Stimulated activated CD8-positive, alpha-beta memory T cell treated with anti-CD3 and anti-CD28 coated beads, Interleukin-4, amount 100 ng/mL, for 1 hour (primary cell): ENCODE measurements around the gene TNIP2.
A peak's percentile ranks its signal among the peaks of the same experiment; 100 is the strongest.

Experiments used
- DNase-seq, 2 donors: peaks; one replicate each; pipeline ENCODE4 v3.0.0-alpha.2; 2020; ENCODE audit warnings: low read depth in 2 of 2, low spot score in 1 of 2

Gene TNIP2, protein sequence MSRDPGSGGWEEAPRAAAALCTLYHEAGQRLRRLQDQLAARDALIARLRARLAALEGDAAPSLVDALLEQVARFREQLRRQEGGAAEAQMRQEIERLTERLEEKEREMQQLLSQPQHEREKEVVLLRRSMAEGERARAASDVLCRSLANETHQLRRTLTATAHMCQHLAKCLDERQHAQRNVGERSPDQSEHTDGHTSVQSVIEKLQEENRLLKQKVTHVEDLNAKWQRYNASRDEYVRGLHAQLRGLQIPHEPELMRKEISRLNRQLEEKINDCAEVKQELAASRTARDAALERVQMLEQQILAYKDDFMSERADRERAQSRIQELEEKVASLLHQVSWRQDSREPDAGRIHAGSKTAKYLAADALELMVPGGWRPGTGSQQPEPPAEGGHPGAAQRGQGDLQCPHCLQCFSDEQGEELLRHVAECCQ

DNA sequence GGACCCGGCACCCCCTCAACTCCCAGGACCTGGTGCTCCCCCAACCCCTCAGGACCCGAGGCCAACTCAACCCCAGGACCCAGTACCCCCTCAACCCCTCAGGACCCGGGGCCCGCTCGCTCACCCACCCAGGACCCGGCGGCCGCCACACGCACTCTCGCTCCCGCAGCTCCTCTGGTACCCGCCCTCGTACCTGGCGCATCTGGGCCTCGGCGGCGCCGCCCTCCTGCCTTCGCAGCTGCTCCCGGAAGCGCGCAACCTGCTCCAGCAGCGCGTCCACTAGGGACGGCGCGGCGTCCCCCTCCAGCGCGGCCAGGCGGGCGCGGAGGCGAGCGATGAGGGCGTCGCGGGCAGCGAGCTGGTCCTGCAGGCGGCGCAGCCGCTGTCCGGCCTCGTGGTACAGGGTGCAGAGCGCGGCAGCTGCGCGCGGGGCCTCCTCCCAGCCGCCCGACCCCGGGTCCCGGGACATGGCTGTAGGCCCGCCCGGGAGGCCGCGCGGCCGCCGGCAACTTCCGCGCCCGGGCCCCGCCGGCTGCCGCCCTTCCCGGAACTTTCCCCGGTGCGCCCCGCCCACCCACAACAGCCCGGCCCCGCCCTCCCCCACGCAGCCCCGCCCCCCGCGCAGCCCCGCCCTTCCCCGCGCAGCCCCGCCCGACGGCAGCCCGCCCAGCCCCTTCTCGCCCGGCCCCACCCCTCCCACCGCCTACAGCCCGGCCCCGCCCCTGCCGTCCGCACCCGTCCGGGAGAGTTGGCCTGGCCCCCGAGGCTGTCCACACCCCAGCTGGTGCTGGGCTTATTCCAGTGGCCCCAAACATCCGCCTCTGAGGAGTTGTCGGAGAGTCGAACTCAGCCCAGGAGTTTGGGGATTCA, at the start of gene TNIP2:
TSS of gene TNIP2 (minus strand) at position 516 of the 870 bp plus-strand sequence. CDS start at position 469, 47 bp downstream.
- peak; percentile 64 for DNase-seq

DNA sequence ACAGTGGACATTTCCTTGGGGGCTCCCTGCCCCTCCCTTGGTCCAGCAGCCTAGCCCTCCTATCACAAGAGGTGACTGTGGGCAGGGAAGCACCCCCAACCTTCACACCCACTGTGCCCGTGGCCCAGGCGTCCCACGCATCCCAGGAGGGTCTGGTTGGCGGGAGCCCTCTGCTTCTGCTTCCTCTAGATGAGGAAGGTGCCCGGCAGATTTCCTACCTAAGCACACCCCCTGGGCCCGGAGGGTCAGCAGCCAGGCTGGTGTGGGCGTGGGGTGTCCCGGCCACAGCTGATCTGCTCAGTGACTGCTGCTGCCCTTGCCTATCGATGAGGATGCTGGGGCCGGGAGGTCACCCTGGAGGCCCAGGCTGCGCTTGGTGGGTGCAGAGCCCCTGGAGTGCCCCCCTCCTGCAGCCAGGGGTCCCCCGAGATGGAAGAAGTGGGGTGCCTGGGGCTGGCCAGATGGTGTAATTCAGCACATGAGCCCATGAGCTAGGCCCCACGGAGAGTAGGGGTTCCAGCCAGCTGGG, 48.9 kb upstream of the TNIP2 start:
- no peak for DNase-seq

DNA sequence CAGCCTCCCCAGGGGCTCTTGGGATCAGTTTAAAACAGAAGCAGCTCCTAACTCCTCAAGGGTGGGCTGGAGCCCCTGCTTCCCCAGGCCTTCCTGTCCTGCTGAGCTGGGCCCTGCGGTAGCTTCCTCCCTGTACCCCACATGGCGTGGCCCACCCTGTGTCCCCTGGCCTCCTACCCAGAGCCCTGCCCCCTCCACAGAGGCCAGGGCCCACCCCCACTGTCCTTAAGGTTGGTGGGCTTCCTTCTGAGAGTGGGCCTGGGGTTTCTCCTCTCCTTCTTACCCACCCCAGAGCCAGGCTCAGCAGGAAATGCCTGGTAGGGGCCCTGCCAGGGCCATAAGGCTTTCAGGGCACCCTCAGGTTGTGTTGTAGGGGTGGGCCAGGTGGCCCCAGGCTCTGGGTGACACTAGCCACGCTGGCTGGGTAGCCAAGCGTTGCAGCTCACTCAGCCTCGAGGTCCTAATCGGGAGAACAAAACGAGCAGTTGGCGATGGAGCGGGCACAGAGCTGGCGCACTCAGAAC, 48.4 kb upstream of the TNIP2 start:
- no peak for DNase-seq

DNA sequence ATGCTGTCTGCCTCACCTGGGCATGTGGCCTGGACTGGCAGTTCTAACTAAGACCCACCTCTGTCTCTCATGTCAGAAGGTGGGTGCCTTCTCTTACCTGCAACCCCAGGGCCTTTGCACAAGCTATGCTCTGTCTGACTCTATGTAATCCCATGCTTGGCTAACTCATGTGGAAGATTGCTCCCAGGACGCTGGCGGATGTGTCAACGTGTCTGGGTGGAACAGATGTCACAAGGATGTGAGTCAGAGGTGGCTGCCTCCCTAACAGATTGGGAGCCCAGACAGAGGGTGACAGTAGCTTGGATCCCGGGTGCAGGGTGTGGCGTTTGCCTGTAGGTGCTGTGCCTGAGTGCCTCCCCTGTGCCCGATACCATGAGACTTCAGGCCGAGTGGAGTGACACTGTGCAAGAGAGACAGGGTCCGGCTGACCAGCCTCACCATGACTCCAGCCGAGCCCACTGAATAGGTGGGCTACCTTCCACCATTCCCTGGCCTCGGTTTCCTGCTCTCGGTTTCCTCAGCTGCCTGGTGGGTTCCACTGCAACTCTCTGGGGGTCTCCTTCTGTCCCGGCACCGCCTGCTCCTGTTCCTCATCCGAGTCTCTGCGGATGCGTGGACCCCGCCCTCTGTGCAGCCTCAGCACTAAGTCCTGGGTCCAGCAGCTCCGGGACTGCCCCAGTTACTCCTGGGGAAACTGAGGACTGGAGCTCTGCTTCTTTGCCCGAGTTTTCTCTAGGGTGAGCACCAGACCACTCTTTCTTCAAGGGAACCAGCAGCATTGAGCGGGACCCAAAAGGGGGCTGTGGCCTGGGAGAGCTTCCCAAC, 47.7 kb upstream of the TNIP2 start:
- DNase-seq = no peak

DNA sequence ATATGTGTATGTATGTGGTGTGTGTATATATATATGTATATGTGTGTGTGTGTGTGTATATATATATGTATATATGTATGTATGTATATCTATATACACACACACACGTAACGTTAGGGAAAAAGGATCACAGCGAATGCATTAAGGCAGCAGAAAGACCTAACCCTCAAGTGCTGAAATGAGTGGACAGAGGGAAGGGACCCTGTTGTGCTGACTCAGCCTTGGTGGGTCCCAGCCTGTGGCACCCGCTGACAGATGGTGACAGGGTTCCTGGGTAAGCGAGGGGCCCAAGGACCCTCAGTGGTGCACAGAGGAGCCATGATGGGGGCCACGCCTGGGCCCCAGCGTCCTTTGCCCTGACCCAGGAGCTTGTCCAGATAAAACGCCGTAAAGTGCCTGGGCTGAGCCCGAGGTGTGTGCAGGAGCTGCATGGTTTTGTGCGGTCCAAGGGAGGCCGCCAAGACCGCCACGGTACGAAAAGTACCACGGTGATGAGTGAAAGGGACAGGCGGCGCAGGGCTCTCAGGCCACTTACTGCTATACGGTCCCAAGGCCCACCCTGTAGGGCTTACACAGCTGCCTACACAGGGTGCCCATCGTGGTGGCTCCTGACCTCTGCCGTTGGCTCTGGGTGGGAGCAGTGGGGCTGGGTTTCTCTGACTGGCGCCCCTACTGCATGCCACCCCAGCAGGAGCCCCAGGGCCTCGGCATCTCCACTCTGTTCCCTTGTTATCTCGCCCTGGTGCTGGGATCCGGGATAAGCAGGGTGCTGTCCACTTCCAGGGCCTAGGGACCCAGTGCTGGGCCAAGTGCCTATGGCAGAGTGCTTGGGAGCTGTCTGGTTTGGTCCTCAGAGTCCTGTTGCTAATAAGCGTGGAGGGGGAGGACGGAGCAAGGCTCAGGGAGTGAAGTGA, 46.7 kb upstream of the TNIP2 start:
- DNase-seq = no peak

DNA sequence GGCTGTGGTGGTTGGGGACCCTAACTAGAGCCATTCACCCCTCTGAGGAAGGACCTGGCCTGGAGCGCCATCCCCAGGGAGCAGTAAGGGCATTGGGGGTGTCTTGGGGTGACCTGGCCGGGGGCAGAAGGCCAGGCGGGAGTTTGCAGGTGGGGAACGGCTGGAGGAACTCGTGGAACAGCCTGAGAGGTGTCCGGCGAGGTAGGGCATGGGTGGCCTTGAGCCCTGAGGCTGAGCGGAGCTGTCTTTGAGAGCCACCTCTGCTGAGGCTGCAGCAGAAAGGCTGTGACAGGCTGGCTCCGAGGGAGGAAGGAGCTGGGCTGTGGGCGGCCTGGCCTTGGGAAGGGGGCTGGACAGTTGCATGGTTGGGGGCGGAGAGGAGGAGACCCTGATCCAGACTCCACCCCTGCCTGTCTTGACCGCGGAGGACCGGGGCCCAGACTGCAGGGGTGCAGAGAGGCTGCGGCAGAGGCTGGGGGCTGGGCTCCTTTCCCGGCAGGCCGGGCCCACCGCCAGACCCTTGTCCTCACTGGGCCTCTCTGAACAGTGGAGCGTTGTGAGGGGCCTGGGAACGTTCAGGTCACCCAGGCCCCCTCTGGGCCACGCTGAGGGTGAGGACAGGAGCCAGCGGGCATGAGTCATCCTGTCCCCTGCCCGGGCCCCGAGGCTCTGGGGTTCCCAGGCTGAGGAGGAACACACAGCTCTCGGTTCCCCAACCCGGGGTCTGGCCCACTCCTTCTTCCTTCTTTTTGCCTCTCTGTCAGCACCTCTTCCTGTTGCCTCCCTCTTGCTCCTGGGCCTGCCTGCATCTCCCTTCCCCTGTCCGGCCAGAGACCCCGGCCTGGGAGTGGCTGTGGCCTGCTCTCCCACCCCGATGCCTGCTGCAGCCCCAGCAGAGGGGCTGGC, 44.8 kb upstream of the TNIP2 start:
- DNase-seq = no peak

DNA sequence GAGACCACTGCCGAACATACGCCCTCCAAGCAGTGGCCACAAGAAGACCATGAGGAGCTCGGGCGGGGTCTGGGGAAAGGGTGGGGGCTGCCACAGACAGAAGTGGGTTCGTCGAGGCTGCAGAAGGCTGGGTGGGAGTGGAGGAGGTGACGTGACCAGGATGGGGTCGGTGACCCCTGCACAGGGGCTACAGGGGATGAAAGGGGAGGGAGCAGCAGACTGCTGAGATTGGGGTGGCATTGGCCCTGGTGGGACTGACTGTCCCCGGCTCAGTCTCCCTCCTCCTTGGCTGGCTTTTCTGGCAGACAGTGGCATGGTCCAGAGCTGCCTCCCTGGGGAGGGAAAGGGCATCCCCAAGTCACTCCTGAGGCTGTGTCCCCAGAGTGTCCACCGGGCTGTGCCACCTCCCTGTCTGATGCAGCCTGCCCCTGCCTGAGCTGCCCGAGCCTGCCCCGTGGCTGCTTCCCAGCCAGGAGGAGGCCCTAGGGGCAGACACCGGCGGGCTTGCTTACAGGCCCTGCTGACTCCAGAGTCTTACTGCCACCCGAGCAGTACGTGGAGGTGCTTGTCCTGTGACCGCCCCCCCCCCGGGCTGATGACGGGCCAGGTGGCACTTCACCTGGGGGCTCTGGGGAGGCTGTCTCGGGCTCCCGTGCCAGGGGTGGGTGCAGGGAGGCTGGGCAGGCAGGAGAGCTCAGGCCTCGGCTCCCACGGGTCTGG, 44.0 kb upstream of the TNIP2 start:
- DNase-seq = no peak

DNA sequence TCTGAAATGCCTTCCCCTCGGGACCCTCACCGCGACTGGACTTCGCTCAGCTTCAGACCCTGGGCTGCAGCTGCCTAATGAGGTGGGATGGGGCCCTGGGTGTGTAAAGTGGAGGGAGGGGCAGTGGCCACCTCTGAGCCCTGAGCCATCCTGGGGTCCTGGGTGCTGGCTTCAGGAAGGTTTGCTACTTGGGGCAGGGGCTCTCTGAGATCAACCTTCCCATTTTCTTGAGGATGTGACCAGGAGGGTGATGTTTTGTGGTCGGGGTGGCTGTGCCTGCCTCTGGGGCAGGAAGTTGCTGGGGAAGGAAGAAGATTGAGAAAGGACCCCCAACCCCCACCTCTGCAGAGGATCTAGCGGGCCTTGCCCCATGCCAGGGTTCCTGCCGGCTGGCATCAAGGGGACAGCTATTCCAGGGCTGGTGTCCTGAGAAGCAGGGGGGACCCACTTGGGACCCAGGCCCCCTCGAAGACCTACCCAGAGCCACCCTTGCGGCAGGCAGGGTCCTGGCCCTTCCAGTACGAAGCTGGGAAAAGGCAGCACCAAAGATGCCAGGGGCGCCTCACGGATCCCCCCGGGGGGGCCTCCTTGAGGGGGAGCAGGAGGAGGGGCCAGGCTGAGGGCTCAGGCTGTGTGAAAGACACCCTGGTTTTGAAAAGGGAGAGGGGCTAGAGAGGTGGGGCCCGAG, 43.2 kb upstream of the TNIP2 start:
- no peak for DNase-seq

DNA sequence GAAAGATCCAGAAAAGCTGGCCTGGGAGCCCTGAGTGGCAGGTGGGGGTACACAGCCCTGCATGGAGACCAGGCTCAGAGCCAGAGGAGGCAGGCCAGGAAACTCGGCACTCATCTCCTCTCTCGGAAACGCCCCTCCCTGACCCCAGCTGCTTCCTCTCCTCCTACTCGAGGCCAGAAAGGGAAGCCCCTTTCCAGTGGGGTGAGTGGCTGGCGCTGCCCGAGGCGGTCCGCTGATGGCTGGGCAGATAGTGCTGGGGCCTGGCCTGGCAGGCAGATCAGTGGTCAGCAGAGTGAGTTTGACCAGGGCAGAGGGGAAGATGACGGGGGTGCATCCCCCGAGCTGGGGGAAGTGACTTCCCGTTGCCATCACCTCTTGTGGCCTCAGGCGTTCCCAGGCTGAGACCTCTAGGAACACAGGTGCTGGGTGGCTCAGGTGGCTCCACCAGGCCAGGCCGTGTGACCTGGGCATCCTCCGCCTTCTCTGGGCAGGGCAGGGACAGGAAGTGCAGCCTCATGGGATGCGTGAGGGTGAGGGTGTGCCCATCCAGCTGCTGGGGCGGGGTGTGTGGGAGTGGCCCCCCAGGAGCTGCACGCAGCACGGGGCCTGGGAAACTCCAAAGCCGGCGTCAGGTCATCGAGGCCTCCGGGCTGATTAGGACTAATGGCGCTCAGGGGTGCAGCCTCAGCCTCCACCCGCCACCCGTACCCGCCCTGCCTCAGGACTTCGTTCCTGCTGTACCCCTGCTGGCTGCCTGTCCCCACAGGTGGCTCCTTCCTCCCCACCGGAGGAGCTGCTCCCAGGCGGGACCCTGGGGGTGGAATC, 42.5 kb upstream of the TNIP2 start:
- no peak for DNase-seq

DNA sequence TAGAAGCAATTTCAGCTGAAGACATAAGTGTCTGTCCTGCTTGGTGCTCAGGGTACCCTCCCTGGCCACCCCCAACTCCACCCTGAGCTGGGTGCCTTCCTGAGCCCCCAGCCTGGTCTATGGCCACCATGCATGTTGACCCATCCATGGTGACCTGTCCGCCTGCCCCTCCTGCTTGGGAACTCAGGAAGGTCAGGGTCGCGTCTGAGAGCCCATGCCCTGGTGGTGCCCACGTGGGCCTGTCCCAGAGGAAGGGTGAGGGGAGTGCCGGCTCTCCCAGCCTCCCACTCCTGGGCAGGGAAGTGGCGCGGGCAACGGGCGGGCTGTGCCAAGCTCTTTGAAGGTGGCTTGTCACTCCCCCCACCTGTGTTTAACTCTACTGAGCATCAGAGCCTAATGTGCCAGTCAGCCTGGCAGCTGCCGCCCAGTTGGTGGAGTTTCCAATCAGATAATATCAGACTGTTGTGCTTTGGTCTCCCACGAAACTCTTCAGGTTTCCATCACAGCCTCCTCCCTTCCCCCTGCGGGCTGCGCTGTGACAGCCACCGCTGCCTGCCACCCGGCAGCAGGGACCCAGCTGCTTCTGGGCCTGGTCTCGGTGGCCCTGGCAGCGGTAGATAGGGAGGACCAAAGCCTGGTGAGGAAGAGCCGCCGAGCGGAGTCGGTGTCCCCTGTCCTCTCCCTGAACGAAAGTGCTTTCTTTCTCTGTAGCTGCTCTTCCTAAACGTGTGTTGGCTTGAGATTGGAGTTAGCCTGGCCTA, 41.6 kb upstream of the TNIP2 start:
- peak in 1 of 2 donors; percentile 35 for DNase-seq

DNA sequence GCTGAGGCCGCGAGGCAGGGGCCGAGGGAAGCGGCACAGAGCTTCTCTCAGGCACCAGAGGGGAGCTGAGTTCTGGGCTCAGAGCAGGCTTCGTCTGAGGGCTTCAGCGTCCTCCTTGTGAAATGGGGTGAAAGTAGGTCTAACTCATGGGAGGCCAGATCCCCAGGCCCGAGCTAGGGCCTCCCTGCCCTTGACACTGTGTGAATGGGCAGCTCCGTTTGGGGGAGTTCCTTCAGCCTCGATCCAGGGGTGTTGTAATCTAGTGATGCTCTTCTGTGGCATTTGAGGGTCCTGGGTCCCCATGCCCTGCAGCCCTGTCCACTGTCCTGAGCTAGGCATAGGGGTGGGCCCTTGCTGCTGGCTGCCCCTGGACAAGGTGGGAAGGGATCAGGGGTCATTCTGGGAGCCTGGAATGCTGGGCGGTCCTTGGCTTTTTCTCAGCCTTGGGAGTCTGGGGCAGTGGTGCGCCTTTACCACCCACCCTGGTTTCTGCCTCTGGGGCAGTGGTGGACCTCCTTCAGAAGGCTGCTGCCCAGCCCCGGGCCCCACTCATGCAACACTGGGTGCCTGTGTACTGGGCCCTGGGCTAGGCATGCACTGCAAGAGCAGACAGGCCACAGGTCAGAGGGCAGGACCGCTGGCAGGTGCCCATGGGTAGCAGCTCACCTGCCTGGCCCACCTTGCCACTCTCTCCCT, 40.9 kb upstream of the TNIP2 start:
- DNase-seq = no peak

DNA sequence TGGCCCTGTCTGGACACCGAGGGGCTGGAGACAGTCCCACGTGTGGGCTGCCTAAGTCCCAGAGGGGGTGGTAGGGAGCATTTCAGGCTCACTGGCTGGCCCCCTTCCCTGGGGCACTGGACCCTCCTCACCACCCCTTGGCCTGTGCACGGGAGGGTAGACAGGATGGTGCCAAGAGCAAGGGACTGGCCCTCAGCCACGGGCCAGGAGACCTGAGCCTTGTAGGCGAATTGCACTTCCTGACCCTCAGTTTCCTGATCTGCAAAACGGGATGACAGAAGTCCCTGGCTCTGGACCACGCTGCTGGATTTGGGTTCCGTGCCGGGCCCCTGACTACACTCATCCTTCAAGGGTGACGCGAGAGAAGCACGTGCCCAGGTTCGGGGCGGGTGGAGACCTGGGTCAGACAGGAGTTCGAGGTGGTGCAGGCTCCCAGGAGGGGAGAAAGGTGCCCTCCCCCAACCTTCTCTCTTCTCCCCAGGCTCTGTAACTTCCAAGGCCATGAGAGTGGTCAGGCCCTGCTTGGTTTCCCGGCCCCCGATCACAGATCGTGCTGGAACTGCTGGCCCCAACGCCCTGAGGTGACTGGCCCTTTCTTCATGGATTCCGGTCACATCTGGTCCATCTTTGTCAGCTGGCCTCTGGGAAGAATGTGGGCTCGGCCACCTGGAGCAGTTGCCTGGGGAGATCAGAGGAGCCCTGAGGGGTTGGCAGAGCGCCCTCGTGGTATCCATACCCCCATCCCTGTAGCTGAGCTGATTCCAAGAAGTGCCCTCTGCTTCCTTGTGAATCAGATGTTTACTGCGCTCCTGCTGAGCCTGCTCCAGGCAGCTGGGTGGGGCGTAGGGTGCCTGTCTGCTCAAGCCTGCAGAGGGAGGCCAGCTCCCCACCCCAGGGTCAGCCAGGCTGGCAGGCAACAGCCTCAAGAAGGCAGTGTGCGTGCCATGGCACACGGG, 40.0 kb upstream of the TNIP2 start:
- no peak for DNase-seq

DNA sequence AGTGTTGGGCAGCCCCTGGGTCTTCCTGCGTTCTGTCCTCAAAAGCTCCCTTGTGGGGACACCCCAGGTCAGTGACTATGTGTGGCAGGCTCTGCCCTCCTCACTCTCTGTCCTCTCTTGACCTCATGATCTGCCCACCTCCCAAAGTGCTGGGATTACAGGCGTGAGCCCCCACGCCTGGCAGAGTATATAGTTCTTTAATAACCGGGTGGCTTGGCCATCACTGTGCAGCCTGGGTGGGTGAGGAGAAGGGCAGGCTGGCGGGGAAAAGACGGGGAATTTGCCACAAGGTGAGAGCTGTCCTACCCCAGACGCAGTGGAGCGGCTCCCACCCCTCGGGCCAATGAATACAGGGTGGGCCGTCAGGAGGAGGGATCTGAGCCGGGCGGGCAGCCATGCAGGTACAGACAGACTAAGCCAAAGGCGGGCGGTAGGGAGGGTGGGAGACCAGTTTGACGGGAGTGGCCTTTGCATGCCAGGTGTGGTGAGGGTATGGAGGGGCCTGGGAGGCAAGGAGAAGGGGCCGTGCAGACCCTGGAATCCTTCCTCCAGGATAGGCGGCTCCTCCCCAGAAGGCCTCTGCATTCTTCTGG, 39.3 kb upstream of the TNIP2 start:
- DNase-seq = no peak
